CD4-positive, alpha-beta T cell treated with Interleukin-1 beta for 1 hour (primary cell): ENCODE data around the gene DIS3L2.
"Not testable (repeated sequence)": the region's sequence is repeated elsewhere in the genome, so short reads cannot be mapped to it uniquely, and the experiment has no call there.

Experiments used
- DNase-seq, 2 donors: peaks; one replicate each; pipeline ENCODE4 v3.0.0-alpha.2; 2020 to 2022

The DIS3L2 gene

DNA sequence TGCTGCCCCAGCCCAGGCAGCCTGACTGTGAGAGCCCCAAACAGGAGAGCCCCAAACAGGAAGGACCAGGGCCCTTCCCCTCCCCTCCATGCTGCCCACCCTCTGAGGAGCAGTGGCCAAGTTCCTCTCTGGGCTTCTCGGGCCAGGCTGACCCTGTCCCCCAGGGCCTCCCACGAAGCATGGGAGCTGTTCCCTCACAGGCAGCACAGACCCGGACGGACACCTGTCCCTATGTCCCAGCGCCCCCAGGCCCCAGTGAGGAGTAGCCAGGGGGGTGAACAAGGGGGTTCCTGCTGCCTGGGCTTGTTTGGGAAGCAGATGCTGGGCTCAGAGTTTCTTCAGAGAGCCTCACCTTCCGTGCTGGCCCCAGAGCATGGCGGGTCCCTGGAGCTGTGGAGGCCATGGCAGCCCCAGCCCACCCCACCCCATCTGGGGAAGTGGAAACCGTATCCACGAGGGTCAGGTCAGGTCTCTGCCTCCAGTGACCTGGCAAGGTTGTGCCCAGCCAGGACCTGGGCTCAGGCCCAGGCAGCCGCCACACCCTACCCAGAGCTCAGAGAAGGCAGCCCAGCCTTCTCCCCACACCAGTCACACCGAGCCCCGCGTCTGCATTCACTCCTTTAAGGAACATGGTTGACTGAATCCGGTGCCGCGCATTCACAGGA, 376.7 kb downstream of the DIS3L2 start:
- not testable (repeated sequence) for DNase-seq

DNA sequence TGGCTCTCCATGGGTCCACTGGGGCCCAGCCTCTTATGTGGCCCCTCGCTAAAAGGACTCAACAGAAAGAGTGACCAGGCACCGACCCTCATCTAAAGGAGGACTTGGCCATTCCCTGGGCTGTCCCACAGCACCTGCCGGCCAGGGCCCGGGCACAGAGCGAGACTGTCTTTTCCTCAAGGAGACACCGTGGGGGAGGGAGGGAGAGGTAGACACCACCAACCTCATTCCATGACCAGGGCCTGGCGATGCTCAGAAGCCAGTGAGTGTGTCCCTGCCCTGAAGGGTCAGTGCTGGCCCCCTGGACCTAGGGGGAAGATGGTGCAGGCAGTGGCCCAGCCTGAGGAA, 377.2 kb downstream of the DIS3L2 start:
- no peak for DNase-seq

DNA sequence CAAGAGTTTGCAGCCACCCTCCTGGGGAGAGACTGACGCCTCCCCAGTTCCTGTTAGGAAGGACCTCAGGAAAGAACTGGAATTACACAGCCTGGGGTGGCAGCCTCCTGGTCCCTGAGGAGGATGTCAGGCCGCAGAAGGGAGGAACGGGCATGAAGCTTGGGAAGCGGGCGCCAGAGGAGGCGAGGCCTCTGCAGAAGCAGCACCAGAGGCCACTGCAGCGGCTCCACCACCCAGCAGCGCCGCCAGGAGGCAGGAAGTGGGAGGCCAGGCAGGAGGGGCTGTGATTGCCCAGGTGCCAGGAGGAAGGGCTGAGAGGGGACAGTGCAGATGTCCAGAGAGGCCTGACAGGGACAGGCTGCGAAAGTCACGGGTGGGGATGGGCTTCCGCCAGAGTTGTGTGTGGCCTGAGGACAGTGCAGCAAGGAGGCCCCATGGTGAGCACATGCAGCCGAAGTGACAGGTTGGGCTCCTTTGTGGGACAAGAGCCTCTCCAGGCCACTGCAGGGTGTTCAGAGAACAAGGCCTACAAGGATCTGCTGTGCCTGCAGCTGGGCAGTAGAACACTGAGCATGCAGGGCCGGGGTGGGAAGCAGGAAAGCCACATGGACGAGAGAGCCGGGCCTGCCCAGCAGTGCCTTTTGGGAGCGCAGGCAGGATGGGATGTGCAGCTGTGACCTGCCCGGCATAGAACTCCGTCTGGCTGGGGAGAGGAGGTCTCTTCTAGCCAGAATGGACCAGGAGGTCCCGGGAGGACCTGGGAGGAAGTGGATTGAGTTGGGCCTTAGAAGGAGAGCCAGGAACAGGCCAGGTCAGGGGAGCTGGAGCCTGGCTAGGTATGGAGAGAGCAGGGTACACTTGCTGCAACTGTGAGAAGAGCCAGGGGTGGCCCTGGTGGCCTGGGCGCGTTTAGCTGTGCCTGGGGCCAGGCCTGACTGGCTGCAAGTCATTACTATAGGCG, 377.9 kb downstream of the DIS3L2 start:
- DNase-seq = no peak

DNA sequence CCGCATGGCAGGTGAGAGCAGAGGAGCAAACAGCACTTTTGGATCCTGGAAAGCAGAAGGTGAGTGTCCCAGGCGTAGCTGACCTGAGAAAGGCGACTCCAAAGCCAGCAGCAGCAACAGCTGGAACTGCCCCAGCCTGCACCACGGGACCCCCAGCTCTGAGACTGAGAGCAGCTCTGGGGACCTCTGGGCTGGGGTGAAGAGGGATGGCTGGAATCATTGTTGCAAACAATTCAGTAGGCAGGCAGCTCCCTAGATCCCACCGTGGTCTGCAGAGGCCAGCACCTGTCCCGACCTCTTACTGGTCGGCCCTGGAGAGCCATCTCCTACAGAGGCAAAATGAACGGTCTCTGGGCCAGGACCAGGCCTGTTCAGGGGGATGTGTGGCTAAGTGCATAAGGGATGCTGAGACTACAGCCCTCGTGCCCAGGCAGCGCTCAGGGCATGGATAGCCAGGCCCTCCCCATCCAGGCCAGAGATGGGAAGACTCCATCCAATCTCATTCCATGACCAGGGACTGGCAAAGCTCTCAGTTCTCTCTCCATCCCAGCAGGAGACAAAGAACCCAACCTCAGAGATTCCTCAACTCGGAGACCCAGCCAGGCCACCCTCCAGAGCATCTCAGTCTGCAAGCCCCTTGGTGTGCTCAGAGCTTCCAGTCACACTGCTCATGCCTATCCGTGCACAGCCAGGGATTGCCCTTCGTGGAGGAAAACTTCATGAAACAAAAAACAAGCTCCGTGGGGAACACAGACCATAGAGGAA, 378.8 kb downstream of the DIS3L2 start:
- no peak for DNase-seq

DNA sequence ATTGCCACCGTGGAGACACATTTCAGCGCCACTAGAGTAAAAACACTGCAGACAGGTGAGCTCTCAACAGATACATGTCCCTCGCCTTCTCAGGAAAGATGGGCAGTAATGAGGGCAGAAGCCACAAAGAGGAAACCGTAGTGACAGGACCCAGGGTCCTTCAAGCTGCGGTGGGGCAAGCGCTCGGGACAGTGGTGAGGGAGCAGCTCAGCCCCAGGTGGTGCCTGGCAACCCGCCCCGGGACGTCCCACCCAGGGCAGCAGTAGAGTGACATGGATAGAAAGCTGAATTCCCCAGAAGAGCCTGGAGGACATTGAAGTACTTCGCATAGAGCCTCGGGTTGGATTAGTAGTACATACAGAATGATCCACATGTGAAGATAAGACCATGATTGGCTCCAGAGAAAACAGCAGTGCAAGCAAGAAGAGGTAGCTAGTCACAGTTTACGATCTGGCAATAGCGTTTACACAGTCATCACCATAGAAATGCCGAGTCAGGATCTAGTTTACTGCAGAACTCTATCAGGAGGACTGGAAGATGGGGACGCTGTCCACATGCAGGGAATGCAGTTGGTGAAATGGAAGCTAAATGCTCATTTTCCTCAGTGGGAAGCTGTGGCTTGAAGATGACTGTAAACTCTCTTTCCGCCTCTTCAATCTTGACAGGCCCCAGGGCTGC, 379.7 kb downstream of the DIS3L2 start:
- DNase-seq = no peak

DNA sequence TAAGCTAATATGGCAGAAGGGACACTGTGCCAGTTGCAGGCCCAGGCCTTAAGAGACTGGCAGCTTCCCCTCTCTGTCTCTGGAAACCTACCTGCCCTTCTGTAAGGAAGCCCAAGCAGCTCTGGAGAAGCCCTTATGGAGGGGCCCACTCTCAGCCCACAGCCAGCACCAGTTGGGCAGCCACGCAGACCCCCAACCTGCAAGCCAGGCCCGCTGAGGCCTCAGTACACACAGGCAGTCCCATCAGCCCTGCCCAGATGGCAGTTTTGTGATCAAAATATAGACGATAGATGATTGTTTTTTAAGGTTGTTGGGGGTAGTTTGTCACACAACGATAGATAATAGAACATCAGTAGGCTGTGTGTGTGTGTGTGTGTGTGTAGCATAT, 380.2 kb downstream of the DIS3L2 start:
- no peak for DNase-seq

DNA sequence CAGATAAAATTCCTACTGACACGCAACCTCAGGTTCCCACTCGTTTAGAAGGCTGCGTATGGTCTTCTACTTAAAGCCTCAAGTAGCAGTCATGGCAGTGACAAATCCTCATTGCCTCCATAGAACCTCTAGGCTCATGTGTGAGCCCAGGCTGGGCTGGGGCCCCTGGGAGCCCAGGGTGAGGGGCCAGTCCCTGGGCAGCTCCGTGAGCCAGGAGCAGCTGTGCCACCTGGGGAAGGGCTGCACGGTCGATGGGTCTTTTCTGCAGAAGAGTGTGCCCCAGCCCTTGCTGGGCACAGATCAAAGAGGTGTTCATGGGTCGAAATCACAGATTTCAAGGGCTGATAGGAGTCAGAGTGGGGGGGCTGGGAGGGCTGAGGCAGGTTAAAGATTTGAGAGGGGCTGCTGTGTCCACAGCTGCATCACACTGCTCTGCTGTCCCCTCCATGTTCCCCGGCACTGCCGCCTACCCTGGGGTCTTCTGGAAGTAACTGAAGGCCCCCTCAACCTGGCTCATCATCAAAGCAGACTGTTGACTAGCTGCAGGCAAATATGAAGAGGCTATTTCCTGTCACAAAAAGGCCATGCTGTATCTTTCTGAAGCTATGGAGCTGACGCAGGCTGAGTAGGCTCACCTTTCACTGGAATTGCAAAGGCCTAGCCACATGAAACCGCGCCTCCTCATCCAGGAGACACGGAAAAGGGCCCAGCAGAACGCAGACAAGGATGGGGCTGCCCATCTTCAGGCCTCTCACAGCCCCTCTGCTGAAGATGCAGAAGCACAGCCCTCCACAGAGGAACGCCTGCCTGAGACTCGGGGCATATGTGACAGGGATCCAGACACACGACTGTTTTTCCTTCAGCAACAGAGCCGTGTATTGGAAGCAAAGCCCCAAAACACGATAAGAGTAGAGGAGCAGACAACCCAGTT, 381.4 kb downstream of the DIS3L2 start:
- no peak for DNase-seq

DNA sequence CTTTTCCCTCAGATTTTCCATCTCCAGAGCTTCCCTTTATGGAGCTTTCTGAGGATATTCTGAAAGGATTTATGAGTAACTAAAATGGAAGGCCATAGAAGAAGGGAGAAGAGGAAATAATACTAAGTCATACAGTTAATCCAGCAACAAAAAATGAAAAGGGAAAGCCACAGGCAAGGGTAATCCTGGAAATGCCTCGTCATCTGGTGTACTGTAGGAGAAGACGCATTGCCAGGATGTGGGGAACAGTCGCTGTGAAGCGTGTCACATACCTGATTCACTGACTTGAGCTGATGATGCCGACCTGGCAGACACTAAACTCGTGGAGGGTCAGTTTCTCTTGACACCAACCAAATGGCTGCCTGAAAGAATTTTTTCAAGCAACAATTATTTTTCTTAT, 382.3 kb downstream of the DIS3L2 start:
- no peak for DNase-seq

DNA sequence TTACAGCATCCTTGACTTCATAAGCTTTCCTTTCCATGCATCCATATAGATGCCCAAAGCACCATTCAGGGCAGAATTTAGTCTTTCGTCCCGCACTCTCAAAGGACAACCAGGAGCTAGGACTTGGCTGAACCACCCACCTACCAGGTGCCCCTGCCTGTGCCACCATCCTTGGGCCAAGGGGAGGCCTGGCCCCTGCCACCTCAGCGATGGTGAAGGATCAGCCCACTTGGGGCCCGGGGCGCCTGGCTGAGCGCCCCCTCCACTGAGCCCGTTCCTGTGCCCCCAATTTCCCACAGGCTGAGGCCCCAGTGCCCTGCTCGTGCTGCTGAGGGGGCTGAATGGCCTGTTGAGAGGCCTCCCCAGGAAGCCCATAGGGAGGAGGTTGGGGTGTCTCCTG, 383.7 kb downstream of the DIS3L2 start:
- no peak for DNase-seq

DNA sequence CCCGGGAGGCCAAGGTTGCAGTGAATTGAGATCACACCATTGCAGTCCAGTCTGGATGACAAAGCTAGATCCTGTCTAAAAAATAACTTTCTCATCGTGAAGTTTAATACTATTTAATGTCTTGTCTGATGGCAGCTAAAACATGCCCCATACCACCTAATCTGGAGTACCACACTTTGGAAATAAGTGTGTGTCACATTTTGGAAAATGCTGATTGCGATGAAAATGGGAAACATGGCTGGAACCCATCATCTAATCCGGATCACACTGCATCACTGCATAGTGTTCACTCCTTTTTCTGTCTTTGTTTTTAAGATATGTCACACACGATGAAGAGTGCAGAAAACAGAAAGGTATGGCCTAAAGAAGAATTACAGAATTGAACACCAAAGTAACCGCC, 385.9 kb downstream of the DIS3L2 start:
- DNase-seq = no peak

DNA sequence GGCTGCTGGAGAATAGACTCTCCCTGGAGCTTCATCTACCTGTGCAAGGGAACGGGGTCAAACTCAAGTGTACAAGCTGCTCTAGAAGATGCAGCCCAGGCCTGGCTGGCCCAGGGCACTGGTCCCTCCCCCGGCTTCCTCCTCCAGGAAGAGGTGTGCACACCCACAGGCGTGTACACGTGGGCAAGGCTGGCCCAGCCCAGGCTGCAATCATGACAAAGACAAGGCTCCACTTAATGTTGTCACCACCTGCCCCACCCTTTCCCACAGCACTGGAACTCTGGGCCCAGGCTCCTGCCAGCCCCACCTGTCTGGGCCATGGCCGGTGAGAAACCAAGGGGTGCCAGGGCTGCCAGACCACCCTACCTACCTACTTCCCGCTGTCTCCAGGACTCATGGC, 387.4 kb downstream of the DIS3L2 start:
- no peak for DNase-seq

DNA sequence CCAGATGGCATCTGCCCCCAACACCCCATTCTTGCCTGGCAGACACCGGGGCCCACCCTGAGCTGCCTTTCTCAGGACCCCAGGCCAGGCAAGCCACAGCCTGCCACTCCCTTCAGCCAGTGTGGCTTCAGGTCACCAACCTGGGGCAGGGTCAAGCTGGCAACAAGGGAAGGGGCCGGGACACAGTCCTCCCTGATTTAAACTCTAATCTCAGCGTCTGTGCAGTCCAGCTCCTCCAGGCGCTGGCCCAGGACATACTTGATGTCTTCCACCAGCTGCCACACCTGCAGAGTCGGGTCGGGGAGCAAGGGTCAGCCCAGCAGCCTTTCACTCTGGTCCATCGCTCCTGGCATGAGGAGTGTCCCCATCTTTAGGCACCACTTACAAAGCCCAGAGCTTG, 388.0 kb downstream of the DIS3L2 start:
- no peak for DNase-seq

DNA sequence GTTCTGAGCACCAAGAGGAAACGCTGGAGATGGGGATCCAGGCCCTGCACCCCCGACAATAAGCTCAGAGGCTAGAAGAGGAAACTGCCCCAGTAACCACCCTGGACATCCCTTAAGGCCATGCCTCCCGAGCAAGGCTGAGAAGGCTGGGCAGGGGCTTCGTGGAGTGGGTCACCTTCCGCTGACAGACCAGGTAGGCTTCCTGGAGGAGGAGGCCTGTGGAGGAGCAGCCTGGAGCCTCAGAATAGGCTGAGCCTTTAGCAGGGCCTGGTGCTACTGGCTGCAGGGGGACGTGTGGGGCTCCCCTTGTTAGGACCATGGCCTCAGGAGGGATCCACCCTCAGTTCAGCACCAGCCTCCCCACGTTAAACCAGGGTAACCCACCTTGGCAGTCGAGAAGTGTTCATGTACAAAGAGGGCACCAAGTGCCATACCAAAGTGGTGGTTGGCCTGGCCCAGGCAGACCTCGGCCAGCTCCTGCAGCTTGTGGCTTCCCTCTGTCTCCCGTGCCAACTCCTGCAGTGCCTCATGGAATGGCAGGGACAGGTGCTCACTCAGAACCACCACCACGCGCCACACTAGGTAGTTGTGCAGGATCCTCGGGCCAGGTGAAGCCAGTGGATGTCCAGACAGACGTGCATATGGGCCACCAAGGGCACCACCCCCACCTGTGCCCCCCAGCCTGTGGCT, 388.6 kb downstream of the DIS3L2 start:
- no peak for DNase-seq

DNA sequence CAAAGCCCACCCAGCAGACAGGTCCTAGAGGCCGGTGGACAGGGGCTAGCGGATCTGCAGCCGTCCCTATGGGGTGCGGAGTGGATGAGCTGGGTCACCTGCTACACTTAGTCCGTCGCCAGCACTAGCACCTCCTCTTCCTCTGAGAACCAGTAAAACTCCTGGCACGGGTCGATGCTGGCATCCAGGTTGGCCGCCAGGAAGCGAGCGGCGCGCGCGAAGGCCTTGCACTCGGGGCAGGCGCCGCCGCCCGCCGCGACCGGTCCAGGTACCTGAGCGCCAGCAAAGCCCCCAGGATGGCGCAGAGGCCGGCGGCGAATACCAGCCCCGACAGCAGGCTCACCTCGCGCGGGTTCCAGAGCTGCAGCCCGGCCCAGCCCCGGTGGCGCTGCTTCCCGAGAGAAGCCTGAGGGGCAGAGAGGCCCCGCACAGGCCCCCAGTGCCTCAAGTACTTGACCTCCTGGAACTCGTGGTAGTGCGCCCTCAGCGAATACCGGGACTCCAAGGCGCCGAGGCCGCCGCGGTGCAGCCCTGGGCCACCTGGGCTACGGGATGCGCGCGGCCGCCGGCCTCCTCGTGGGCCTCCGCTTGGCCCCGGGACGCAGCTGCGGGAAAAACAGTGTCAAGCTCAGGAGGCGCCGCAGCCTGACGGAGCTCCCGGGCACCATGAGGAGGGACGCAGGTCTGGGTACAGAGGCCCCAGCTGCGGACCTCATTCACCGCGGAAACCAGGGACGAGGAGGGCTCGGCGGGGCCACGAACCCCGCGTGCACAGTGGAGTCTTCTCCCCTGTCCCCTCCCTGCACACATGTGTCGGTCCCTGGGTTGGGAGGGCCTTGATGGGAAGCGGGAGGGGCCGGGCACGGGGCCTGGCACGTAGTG, 389.5 kb downstream of the DIS3L2 start:
- no peak for DNase-seq

DNA sequence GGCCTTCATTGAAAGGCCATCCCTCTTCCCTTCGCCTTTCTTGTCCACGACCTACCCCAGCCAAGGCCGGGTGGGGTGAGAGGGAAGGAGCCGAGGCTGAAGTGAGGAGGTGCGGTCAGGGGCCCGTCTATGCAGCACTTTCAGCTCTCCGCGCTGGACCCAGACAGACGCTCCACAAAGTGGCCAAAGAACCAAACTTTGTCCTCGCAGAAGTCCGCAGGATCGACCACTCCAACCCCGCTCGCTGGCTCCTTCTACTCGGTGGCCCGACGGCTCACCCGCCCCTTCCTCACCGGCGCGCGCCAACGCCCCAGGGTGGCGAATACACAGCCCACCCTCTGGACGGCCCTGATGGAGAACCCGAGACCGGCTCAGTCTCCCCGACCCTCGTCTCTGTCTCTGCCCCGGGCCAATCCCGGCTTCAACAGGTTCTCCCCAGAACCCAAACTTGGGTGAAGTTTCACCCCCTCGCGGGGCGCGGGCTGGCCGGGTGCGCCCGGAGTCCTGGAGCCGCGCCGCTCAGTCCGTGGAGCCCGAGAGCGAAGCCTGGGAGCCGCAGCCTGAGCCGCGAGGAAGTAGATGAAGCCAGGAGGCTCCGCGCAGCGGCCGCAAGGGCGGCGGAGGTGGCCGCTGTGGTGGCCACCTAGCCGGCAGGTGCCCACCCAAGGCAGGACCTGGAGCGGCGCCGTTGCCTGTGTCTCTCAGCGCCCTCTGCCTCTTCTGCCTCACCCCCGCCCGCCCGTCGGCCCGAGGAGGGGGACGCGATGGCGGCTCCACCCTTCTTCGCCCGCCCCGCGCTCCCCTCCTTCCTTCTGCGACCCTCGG, 390.4 kb downstream of the DIS3L2 start:
- no peak for DNase-seq

DNA sequence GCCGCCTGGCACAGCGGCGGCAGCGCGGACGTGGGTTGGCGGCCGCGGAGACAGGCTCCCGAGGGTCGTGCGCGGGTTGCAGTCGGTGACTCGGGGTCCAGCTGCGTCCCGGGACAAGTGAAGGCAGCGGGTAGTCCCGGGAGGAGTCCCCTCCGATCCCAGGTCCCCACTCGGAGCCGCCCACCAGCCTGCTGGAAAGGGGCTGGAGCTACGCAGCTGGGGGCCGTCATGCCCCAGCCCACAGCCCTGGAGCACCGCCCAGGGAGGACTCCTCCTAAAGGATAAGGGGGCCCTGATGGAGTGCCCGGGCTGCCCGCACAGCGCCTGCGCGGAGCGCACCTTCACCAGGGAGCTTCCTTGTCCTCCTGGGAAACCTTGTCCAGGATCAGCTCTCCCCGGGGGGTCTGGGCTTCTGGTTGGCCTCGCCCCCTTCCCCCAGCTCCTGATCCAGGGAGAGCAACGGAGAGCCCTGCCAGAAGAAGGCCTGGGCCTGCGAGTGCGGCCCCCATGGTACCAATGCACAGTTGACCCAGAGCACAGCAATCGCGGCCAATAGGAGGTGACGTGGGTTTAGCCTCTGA, 391.1 kb downstream of the DIS3L2 start:
- DNase-seq = no peak

DNA sequence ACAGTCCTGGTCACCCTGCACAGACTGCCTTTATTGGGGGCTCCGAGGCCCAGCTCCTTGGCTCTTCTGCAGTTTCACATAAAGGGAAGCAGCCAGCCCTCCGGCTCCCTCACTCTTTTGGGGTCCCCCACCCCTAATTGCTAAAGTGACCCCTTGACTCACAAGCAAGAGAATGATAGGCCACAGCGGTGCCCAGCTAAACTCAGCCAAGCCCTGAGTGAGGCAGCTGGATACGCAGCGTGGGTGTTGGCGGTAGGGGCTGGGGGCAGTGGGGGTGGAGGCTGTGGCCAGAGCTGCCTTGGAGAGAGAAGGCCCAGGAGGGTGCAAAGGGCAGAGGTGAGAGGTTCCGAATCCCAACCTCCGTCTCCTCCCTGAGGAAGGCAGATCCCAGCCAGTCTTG, 391.6 kb downstream of the DIS3L2 start:
- no peak for DNase-seq

DNA sequence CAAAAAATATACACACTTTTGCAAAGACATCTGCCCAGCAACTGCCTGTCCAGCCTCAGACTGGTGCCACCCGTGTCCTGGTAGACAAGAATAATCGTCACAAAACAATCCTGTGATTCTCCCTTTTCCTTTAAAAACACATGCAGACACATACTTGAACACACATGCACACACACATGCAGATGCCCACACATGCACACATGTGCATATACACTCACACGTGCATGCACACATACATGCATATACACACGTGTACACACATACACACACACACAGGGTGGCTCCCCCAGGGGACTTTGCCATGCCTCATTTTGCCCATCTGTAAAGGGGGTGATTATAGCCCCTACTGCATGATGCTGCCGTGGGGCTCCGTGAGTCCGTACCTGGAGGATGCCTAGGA, 392.1 kb downstream of the DIS3L2 start:
- no peak for DNase-seq

DNA sequence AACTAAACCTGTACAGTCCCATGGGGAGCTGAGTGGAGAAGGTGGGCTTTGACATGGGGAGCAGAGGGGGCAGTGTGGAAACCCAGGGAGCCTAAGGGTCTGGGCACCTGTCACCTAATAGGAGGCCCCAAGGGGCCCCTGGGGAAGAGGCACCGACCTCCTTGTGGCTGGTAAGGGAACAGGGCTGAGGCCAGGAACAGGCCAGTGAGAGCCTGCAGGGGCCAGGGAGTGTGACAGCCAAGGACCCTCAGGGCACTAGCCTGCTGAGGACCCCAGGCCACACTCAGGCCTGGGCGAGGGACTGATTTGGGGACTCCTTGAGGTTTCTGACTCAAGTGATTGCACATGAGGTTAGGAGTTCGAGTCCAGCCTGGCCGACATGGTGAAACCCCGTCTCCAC, 392.6 kb downstream of the DIS3L2 start:
- DNase-seq = no peak
